ENCODE data around the gene EXPH5.
A peak's percentile ranks its signal among the peaks of the same experiment; 100 is the strongest.

Gene EXPH5

DNA sequence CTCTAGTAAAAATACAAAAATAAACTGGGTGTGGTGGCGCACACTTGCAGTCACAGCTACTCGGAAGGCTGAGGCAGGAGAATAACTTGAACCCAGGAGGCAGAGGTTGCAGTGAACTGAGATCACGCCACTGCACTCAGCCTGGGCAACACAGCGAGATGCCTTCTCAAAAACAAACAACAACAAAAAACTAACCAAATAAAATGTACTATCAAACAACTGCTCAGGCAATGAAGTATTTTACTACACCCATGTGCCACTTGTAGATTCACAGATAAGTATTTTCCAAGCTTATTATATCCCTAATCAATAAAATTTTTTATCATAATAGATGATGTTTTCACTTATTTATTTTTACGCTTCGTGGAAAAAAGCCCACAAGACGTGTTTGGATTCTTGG is 127.2 kb downstream of the EXPH5 start:
- no peak for DNase-seq (ENCODE audit: extremely low read depth, low read depth)

More for the DNA sequence above, 127.2 kb downstream of the EXPH5 start:
- peak overlapping the region; percentile 78 for H3K4me3 ChIP-seq (replicated peaks; ENCODE audit: low read depth, low read length)
- TF ChIP-seq CTCF (IDR thresholded peaks at IDR 0.05; ENCODE audit: low read depth, low read length, missing control alignments): no peak

Data from HFF-Myc (cell line).